ENCODE results near the gene COPS8.
A peak's percentile ranks its signal among the peaks of the same experiment; 100 is the strongest.

COPS8 gene

GRCh38 chr2:237061356-237061755 lies 24.3 kb upstream of the COPS8 start:
- Histone ChIP-seq H3K36me3 (ENCODE audit: control insufficient read depth in 2 of 2, insufficient read depth in 1 of 2, low read length in 2 of 2) (no peaks in the 10 kb centered on the region), H3K4me3 (ENCODE audit: low read depth, low read length) (no peak overlapping the region), H3K4me1 (ENCODE audit: control insufficient read depth, insufficient read depth, low read length) (no peaks in the 10 kb centered on the region), H3K27ac (ENCODE audit: extremely low read depth, low read depth, low read length) (no peak overlapping the region), H3K9me3 (ENCODE audit: control insufficient read depth, insufficient read depth, low read depth, low read length) (no peaks in the 10 kb centered on the region)
- ChIA-PET POLR2A (no interaction called here), CTCF (interaction anchor here (0.5 to 4.9 kb wide), 12 partner anchors 9 to 1847 kb away, joined by 3 to 37 read pairs (median 4); no protein-coding TSS in a partner anchor)
- TF ChIP-seq, protein P1, sequence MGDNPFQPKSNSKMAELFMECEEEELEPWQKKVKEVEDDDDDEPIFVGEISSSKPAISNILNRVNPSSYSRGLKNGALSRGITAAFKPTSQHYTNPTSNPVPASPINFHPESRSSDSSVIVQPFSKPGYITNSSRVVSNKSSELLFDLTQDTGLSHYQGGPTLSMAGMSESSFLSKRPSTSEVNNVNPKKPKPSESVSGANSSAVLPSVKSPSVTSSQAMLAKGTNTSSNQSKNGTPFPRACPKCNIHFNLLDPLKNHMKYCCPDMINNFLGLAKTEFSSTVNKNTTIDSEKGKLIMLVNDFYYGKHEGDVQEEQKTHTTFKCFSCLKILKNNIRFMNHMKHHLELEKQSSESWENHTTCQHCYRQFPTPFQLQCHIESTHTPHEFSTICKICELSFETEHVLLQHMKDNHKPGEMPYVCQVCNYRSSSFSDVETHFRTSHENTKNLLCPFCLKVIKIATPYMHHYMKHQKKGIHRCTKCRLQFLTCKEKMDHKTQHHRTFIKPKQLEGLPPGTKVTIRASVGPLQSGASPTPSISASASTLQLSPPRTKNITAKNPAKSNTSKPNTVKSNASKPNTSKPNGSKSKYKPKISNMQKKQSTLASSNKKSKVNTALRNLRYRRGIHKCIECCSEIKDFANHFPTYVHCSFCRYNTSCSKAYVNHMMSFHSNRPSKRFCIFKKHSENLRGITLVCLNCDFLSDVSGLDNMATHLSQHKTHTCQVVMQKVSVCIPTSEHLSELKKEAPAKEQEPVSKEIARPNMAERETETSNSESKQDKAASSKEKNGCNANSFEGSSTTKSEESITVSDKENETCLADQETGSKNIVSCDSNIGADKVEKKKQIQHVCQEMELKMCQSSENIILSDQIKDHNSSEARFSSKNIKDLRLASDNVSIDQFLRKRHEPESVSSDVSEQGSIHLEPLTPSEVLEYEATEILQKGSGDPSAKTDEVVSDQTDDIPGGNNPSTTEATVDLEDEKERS (tag by site-specific recombination; IDR thresholded peaks at IDR 0.05), result no peak
- TF ChIP-seq ZNF302 (tag by site-specific recombination; IDR thresholded peaks at IDR 0.05; ENCODE audit: low read depth) (no peak), ZNF791 (tag by site-specific recombination; IDR thresholded peaks at IDR 0.05) (no peak), ZNF626 (tag by site-specific recombination; IDR thresholded peaks at IDR 0.05) (no peak), ZNF596 (tag by site-specific recombination; IDR thresholded peaks at IDR 0.05) (no peak), OVOL3 (tag by site-specific recombination; IDR thresholded peaks at IDR 0.05) (no peak), HOXC10 (CRISPR knock-in tag; IDR thresholded peaks at IDR 0.05) (no peak), SCRT1 (tag by site-specific recombination; IDR thresholded peaks at IDR 0.05; ENCODE audit: borderline replicate concordance) (no peak), ZNF184 (tag by site-specific recombination; IDR thresholded peaks at IDR 0.05) (no peak)

- Histone ChIP-seq H3K9me3 (ENCODE audit: control insufficient read depth, insufficient read depth, low read depth, low read length) (no peaks in the 10 kb centered on the region), H3K4me1 (ENCODE audit: control insufficient read depth, insufficient read depth, low read length) (no peaks in the 10 kb centered on the region), H3K36me3 (ENCODE audit: control insufficient read depth in 2 of 2, insufficient read depth in 1 of 2, low read length in 2 of 2) (no peaks in the 10 kb centered on the region), H3K4me3 (ENCODE audit: low read depth, low read length) (no peak overlapping the region), H3K27ac (ENCODE audit: extremely low read depth, low read depth, low read length) (no peak overlapping the region)
- TF ChIP-seq ZNF585B (tag by site-specific recombination; IDR thresholded peaks at IDR 0.05) (no peak), GLIS1 (tag by site-specific recombination; IDR thresholded peaks at IDR 0.05) (peak; percentile 64), ZBTB8A (tag by site-specific recombination; IDR thresholded peaks at IDR 0.05) (no peak), ZNF394 (tag by site-specific recombination; IDR thresholded peaks at IDR 0.05; ENCODE audit: borderline replicate concordance) (no peak), YY2 (tag by site-specific recombination; IDR thresholded peaks at IDR 0.05) (no peak), ZIC2 (tag by site-specific recombination; IDR thresholded peaks at IDR 0.05) (peak; percentile 54), ZNF561 (tag by site-specific recombination; IDR thresholded peaks at IDR 0.05; ENCODE audit: borderline replicate concordance) (no peak)
- ChIA-PET CTCF (interaction anchor here (0.6 to 4.9 kb wide), 8 partner anchors 9 to 753 kb away, joined by 3 to 37 read pairs (median 4); no protein-coding TSS in a partner anchor), POLR2A (no interaction called here)
Measured at GRCh38 chr2:237062585-237062984, 23.1 kb upstream of the COPS8 start.

GRCh38 chr2:237064203-237065070 lies 21.3 kb upstream of the COPS8 start:
- Histone ChIP-seq H3K9me3 (ENCODE audit: control insufficient read depth, insufficient read depth, low read depth, low read length) (no peaks in the 10 kb centered on the region), H3K4me3 (ENCODE audit: low read depth, low read length) (no peak overlapping the region), H3K4me1 (ENCODE audit: control insufficient read depth, insufficient read depth, low read length) (no peaks in the 10 kb centered on the region), H3K27ac (ENCODE audit: extremely low read depth, low read depth, low read length) (no peak overlapping the region), H3K36me3 (ENCODE audit: control insufficient read depth in 2 of 2, insufficient read depth in 1 of 2, low read length in 2 of 2) (no peaks in the 10 kb centered on the region)
- ChIA-PET CTCF (interaction anchor here (0.6 to 1.7 kb wide), 6 partner anchors 11 to 1236 kb away, joined by 3 to 11 read pairs (median 4); no protein-coding TSS in a partner anchor), POLR2A (no interaction called here)
- TF ChIP-seq YY2 (tag by site-specific recombination; IDR thresholded peaks at IDR 0.05), result no peak
- TF ChIP-seq KLF1 (tag by site-specific recombination; IDR thresholded peaks at IDR 0.05), result no peak
- TF ChIP-seq BCL6B (tag by site-specific recombination; IDR thresholded peaks at IDR 0.05), result no peak
- no peak for TF ChIP-seq ZNF132 (tag by site-specific recombination; IDR thresholded peaks at IDR 0.05; ENCODE audit: borderline replicate concordance)
- no peak for TF ChIP-seq ZNF311 (tag by site-specific recombination; IDR thresholded peaks at IDR 0.05; ENCODE audit: borderline replicate concordance)
- no peak for TF ChIP-seq ZNF704 (tag by site-specific recombination; IDR thresholded peaks at IDR 0.05)
- TF ChIP-seq, protein P2, sequence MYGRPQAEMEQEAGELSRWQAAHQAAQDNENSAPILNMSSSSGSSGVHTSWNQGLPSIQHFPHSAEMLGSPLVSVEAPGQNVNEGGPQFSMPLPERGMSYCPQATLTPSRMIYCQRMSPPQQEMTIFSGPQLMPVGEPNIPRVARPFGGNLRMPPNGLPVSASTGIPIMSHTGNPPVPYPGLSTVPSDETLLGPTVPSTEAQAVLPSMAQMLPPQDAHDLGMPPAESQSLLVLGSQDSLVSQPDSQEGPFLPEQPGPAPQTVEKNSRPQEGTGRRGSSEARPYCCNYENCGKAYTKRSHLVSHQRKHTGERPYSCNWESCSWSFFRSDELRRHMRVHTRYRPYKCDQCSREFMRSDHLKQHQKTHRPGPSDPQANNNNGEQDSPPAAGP (tag by site-specific recombination; IDR thresholded peaks at IDR 0.05), result no peak
